ENCODE results near the gene SPAST. TPM values are rescaled to one million over a fixed set of nuclear protein-coding genes. Genes with fewer than 3 reads are reported as not detected.
"Not testable (repeated sequence)": the region's sequence is repeated elsewhere in the genome, so short reads cannot be mapped to it uniquely, and the experiment has no call there.

SPAST gene
- total RNA-seq = 10 to 100 TPM; 16.2 to 19.8 (median 17.5) TPM

- H3K36me3 Mint-ChIP-seq (ENCODE audit: insufficient read depth) = peaks cover 3% of the 10 kb centered on the region
- peak; percentile 95 to 97 for ATAC-seq
- no peaks in the 10 kb centered on the region for H3K27me3 Mint-ChIP-seq (ENCODE audit: low read depth)
- no peaks in the 10 kb centered on the region for H3K9me3 Mint-ChIP-seq
- peaks cover 29% of the 10 kb centered on the region for H3K4me1 Mint-ChIP-seq (ENCODE audit: low read depth)
- H3K4me3 Mint-ChIP-seq = peak within 1 kb of the TSS; percentile 96
- peak; percentile 96 for DNase-seq
Measured at GRCh38 chr2:32063310-32064020, at the start of gene SPAST. TSS of gene SPAST (plus strand) at chr2:32063556. CDS start at chr2:32063832, 276 bp downstream.

DNA sequence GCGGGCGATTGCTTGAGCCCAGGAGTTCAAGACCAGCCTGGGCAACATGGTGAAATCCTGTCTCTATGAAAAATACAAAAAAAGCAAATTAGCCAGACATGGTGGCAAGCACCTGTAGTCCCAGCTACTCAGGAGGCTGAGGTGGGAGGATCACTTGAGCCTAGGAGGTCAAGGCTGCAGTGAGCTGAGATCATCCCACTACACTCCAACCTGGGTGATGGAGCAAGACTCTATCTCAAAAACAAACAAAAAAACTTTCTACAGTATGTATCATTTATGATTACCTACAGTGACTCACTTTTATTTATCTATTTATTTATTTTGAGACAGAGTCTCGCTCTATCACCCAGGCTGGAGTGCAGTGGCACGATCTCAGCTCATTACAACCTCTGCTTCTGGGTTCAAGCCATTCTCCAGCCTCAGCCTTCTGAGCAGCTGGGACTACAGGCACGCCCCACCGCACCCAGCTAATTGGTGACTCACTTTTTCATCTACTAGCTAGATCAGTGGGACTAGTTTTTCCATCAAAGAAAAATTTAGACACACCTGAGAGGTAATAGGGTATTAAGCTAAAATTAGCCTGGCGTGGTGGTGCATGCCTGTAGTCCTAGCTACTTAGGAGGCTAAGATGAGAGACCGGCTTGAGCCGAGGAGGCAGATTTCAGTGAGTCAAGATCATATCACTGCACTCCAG is 44.4 kb upstream of the SPAST start:
- H3K4me3 Mint-ChIP-seq; H3K27me3 Mint-ChIP-seq (ENCODE audit: low read depth); DNase-seq; ATAC-seq; H3K9me3 Mint-ChIP-seq; H3K4me1 Mint-ChIP-seq (ENCODE audit: low read depth): not testable (repeated sequence)
- H3K36me3 Mint-ChIP-seq (ENCODE audit: insufficient read depth) = peaks cover 19% of the 10 kb centered on the region

- H3K4me3 Mint-ChIP-seq; H3K9me3 Mint-ChIP-seq; ATAC-seq; DNase-seq; H3K27me3 Mint-ChIP-seq (ENCODE audit: low read depth): not testable (repeated sequence)
- H3K36me3 Mint-ChIP-seq (ENCODE audit: insufficient read depth) = peaks cover 11% of the 10 kb centered on the region
- peaks cover 29% of the 10 kb centered on the region for H3K4me1 Mint-ChIP-seq (ENCODE audit: low read depth)
Measured at GRCh38 chr2:32034198-32034887, 29.0 kb upstream of the SPAST start.

DNA sequence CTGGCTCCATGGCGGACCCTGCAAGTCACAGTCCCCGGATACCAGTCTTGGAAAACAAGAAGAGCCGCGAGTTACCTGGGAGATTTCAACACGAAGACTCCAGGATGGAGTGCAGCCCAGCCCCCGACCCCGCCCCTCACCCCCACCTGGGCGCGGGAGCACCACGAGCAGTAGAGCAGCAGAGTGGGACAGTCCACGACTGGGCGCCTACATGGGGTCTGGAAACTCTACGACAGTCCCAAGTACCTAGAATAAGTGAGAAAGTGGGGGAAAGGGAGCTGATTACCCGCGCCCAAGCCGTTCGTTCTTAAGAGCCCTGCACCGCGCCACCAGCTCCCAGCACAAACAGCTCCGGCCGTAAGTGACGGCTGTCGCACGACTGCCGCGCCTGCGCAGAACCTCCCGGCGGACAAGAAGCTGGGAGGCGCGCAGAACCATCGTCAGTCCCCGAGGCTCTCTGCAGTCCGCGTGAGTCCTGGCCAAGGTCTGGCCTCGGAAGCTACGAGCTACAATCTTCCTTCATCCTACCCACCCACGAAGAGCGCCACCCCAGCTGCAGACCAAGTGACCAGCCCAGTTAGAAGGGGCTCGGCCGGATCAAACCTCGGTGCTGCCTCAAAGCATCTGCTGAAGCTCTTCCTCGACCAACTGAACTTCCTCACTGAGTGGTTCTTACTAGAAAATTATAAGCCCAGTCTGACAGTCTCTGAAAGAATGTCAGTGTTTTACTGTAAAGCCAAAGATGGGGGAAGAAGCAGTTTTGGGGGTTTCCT is 23.7 kb upstream of the SPAST start, which contains the start of gene DPY30:
Gene DPY30 (minus strand): TSS at position 359 of the 773 bp plus-strand sequence. CDS start 349 bp downstream, at position 10.
- Mint-ChIP-seq H3K4me1 (ENCODE audit: low read depth) (peaks cover 17% of the 10 kb centered on the region), H3K9me3 (no peaks in the 10 kb centered on the region), H3K27me3 (ENCODE audit: low read depth) (no peaks in the 10 kb centered on the region), H3K4me3 (peak within 1 kb of the TSS; percentile 85), H3K36me3 (ENCODE audit: insufficient read depth) (no peaks in the 10 kb centered on the region)
- ATAC-seq = peak; percentile 91 to 98
- DNase-seq = peak; percentile 81

DNA sequence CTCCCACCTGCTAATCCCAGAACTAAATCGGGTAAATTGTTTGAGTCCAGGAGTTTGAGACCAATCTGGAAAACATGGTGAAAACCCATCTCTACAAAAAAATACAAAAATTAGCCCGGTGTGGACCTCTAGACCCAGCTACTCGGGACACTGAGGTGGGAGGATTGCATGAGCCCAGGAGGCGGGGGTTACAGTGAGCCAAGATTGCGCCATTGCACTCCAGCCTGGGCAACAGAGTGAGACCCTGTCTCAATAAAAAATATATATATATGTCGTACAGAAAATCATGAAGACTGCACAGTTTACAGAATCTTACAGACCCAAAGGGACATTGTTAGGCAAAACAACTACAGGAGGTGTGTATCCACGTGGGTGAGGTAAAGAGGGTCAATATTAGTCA is 19.8 kb upstream of the SPAST start:
- Mint-ChIP-seq H3K4me1 (ENCODE audit: low read depth) (peaks cover 12% of the 10 kb centered on the region), H3K36me3 (ENCODE audit: insufficient read depth) (no peaks in the 10 kb centered on the region), H3K4me3 (no peak overlapping the region), H3K27me3 (ENCODE audit: low read depth) (no peaks in the 10 kb centered on the region), H3K9me3 (no peaks in the 10 kb centered on the region)
- no peak for DNase-seq
- ATAC-seq = no peak

DNA sequence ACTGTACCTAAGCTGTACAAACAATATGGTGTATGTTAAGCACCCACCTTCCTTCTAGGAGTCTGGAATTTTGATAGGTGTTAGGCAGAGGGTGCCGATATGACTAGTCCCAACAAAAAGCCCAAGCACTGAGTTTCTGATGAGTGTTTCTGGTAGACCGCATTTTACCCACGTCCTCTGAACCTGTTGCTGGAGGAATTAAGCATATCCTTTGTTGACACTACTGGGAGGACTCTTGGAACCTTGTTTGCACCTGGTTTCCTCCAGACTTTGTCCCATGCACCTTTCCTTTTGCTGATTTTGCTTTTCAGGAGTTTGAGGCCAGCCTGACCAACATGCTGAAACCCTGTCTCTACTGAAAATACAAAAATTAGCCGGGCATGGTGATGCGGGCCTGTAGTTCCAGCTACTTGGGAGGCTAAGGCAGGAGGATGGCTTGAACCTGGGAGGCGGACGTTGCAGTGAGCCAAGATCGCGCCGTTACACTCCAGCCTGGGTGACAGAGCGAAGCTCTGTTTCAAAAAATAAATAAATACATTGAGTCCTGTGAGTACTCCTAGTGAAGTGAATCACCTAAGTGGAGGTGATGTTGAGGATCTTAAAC is 11.4 kb upstream of the SPAST start:
- ATAC-seq (no peak), DNase-seq (no peak)
- Mint-ChIP-seq H3K4me3 (no peak overlapping the region), H3K27me3 (ENCODE audit: low read depth) (no peaks in the 10 kb centered on the region), H3K9me3 (no peaks in the 10 kb centered on the region), H3K36me3 (ENCODE audit: insufficient read depth) (no peaks in the 10 kb centered on the region), H3K4me1 (ENCODE audit: low read depth) (peaks cover 2% of the 10 kb centered on the region)

DNA sequence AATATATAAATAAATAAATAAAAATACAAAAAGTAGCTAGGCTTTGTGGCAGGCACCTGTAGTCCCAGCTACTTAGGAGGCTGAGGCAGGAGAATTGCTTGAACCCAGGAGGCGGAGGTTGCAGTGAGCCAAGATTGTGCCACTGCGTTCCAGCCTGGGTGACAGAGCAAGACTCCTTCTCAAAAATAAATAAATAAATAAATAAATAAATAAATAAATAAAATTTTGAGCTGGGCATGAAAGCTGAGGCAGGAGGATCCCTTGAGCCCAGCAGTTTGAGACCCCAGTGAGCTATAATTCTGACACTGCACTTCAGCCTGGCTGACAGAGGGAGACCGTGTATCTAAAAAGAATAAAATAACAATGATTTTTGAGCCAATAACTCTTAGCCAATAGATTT is 8.8 kb upstream of the SPAST start:
- not testable (repeated sequence) for ATAC-seq; H3K4me1 Mint-ChIP-seq (ENCODE audit: low read depth); DNase-seq; H3K36me3 Mint-ChIP-seq (ENCODE audit: insufficient read depth); H3K4me3 Mint-ChIP-seq; H3K9me3 Mint-ChIP-seq; H3K27me3 Mint-ChIP-seq (ENCODE audit: low read depth)

- peaks cover 8% of the 10 kb centered on the region for H3K4me1 Mint-ChIP-seq (ENCODE audit: low read depth)
- no peak overlapping the region for H3K4me3 Mint-ChIP-seq
- H3K27me3 Mint-ChIP-seq (ENCODE audit: low read depth) = no peaks in the 10 kb centered on the region
- H3K9me3 Mint-ChIP-seq = no peaks in the 10 kb centered on the region
- ATAC-seq (no peak), DNase-seq (no peak)
- no peaks in the 10 kb centered on the region for H3K36me3 Mint-ChIP-seq (ENCODE audit: insufficient read depth)
Measured at GRCh38 chr2:32058130-32058529, 5.2 kb upstream of the SPAST start.

GRCh38 chr2:32060266-32060665 is 3.1 kb upstream of the SPAST start:
- Mint-ChIP-seq H3K4me3 (no peak overlapping the region), H3K36me3 (ENCODE audit: insufficient read depth) (no peaks in the 10 kb centered on the region), H3K9me3 (no peaks in the 10 kb centered on the region), H3K4me1 (ENCODE audit: low read depth) (peaks cover 17% of the 10 kb centered on the region), H3K27me3 (ENCODE audit: low read depth) (no peaks in the 10 kb centered on the region)
- DNase-seq (no peak), ATAC-seq (no peak)

GRCh38 chr2:32061430-32061829 is 1.9 kb upstream of the SPAST start:
- H3K4me1 Mint-ChIP-seq (ENCODE audit: low read depth) = peaks cover 25% of the 10 kb centered on the region
- no peaks in the 10 kb centered on the region for H3K27me3 Mint-ChIP-seq (ENCODE audit: low read depth)
- ATAC-seq (no peak), DNase-seq (no peak)
- peaks cover 3% of the 10 kb centered on the region for H3K36me3 Mint-ChIP-seq (ENCODE audit: insufficient read depth)
- no peaks in the 10 kb centered on the region for H3K9me3 Mint-ChIP-seq
- peak overlapping the region; percentile 19 for H3K4me3 Mint-ChIP-seq

GRCh38 chr2:32061973-32062861 is 1.1 kb upstream of the SPAST start:
- Mint-ChIP-seq H3K36me3 (ENCODE audit: insufficient read depth) (peaks cover 3% of the 10 kb centered on the region), H3K27me3 (ENCODE audit: low read depth) (no peaks in the 10 kb centered on the region), H3K4me1 (ENCODE audit: low read depth) (peaks cover 27% of the 10 kb centered on the region), H3K4me3 (peak overlapping the region; percentile 96), H3K9me3 (no peaks in the 10 kb centered on the region)
- DNase-seq (no peak), ATAC-seq (no peak)

- DNase-seq (no peak), ATAC-seq (peak; percentile 2 to 3)
Measured at GRCh38 chr2:32064021-32064601, 755 bp downstream of the SPAST start.

GRCh38 chr2:32064713-32065112 is 1.4 kb downstream of the SPAST start:
- Mint-ChIP-seq H3K4me1 (ENCODE audit: low read depth) (peaks cover 29% of the 10 kb centered on the region), H3K36me3 (ENCODE audit: insufficient read depth) (peaks cover 3% of the 10 kb centered on the region), H3K9me3 (no peaks in the 10 kb centered on the region), H3K4me3 (peak overlapping the region; percentile 96), H3K27me3 (ENCODE audit: low read depth) (no peaks in the 10 kb centered on the region)
- ATAC-seq (no peak), DNase-seq (no peak)

More at GRCh38 chr2:32064021-32064601, 755 bp downstream of the SPAST start:
- Mint-ChIP-seq H3K9me3 (no peaks in the 10 kb centered on the region), H3K4me1 (ENCODE audit: low read depth) (peaks cover 29% of the 10 kb centered on the region), H3K27me3 (ENCODE audit: low read depth) (no peaks in the 10 kb centered on the region), H3K4me3 (peak overlapping the region; percentile 96), H3K36me3 (ENCODE audit: insufficient read depth) (peaks cover 3% of the 10 kb centered on the region)
